H9 (cell line): ENCODE data around the gene AKIRIN1. TPM values are rescaled to one million over a fixed set of nuclear protein-coding genes. Genes with fewer than 3 reads are reported as not detected.

Experiments
- DNase-seq: peaks from one replicate; pipeline ENCODE4 v3.0.0-alpha.2; 2017
- H2AFZ ChIP-seq: one replicate; pipeline ENCODE4 v1.6.1; 2013; ENCODE audit warnings: mild to moderate bottlenecking, low read length, control low read depth, moderate library complexity
- H2AK5ac ChIP-seq: 2 replicates; pipeline ENCODE4 v1.6.1; 2013; ENCODE audit warnings: low read length, control low read depth, mixed read lengths; ENCODE audit not compliant: insufficient read length
- H2BK120ac ChIP-seq: one replicate; pipeline ENCODE4 v1.6.1; 2013; ENCODE audit warnings: low read depth, mild to moderate bottlenecking, low read length, control low read depth, inconsistent platforms; ENCODE audit not compliant: poor library complexity, severe bottlenecking
- H2BK12ac ChIP-seq: 2 replicates; pipeline ENCODE4 v1.6.1; 2013; ENCODE audit warnings: low read length, control low read depth, mixed read lengths, low read depth; ENCODE audit not compliant: insufficient read length
- H2BK15ac ChIP-seq: 2 replicates; pipeline ENCODE4 v1.6.1; 2013; ENCODE audit warnings: low read depth, low read length, control low read depth
- H2BK20ac ChIP-seq: one replicate; pipeline ENCODE4 v1.6.1; 2013; ENCODE audit warnings: low read depth, mild to moderate bottlenecking, low read length, control low read depth, inconsistent platforms; ENCODE audit not compliant: poor library complexity, severe bottlenecking
- H2BK5ac ChIP-seq: 2 replicates; pipeline ENCODE4 v1.6.1; 2013; ENCODE audit warnings: low read length, control low read depth, mixed read lengths; ENCODE audit not compliant: insufficient read length
- H3K14ac ChIP-seq: 2 replicates; pipeline ENCODE4 v1.6.1; 2013; ENCODE audit warnings: low read length, control low read depth; ENCODE audit not compliant: insufficient read depth
- H3K18ac ChIP-seq: 2 replicates; pipeline ENCODE4 v1.6.1; 2013; ENCODE audit warnings: low read depth, mild to moderate bottlenecking, mixed read lengths, low read length, control low read depth; ENCODE audit not compliant: insufficient read length
- H3K23ac ChIP-seq: 2 replicates; pipeline ENCODE4 v1.6.1; 2013; ENCODE audit warnings: low read length, control low read depth, mixed read lengths, low read depth; ENCODE audit not compliant: insufficient read length
- H3K23me2 ChIP-seq: 2 replicates; pipeline ENCODE4 v1.6.1; 2013; ENCODE audit warnings: low read depth, mild to moderate bottlenecking, mixed read lengths, low read length, control low read depth; ENCODE audit not compliant: insufficient read length, poor library complexity, severe bottlenecking
- H3K27ac ChIP-seq: 2 replicates; pipeline ENCODE4 v1.5.1; 2013; ENCODE audit warnings: low read length, control low read depth, mixed read lengths, low read depth; ENCODE audit not compliant: insufficient read length
- H3K27me3 ChIP-seq: 2 replicates; pipeline ENCODE4 v1.6.1; 2013; ENCODE audit warnings: low read length, control low read depth, inconsistent platforms; ENCODE audit not compliant: insufficient read depth
- H3K4ac ChIP-seq: 2 replicates; pipeline ENCODE4 v1.6.1; 2013; ENCODE audit warnings: low read depth, mild to moderate bottlenecking, control low read depth, inconsistent platforms, low read length, moderate library complexity
- H3K4me1 ChIP-seq: 2 replicates; pipeline ENCODE4 v1.6.1; 2013; ENCODE audit warnings: low read length, control low read depth, inconsistent platforms; ENCODE audit not compliant: insufficient read depth
- H3K4me2 ChIP-seq: 2 replicates; pipeline ENCODE4 v1.6.1; 2013; ENCODE audit warnings: low read length, control low read depth, mixed read lengths; ENCODE audit not compliant: insufficient read length, insufficient read depth
- H3K56ac ChIP-seq: 2 replicates; pipeline ENCODE4 v1.6.1; 2013; ENCODE audit warnings: low read depth, mild to moderate bottlenecking, mixed read lengths, low read length, control low read depth; ENCODE audit not compliant: insufficient read length
- H3K79me1 ChIP-seq: 2 replicates; pipeline ENCODE4 v1.6.1; 2013; ENCODE audit warnings: low read depth, mild to moderate bottlenecking, moderate library complexity, low read length, control low read depth, inconsistent platforms; ENCODE audit not compliant: insufficient read depth, poor library complexity, severe bottlenecking
- H3K79me2 ChIP-seq: 2 replicates; pipeline ENCODE4 v1.6.1; 2013; ENCODE audit warnings: low read length, control low read depth, inconsistent platforms; ENCODE audit not compliant: insufficient read depth
- H3K9ac ChIP-seq: 2 replicates; pipeline ENCODE4 v1.6.1; 2013; ENCODE audit warnings: low read length, control low read depth, mixed read lengths; ENCODE audit not compliant: insufficient read length; ENCODE audit errors: extremely low read depth
- H3K9me3 ChIP-seq: one replicate; pipeline ENCODE4 v1.6.1; 2013; ENCODE audit warnings: low read depth, low read length, inconsistent platforms; ENCODE audit not compliant: control insufficient read depth
- H3T11ph ChIP-seq: one replicate; pipeline ENCODE4 v1.6.1; 2013; ENCODE audit warnings: mild to moderate bottlenecking, low read length, control low read depth, inconsistent platforms
- H4K20me1 ChIP-seq: one replicate; pipeline ENCODE4 v1.6.1; 2013; ENCODE audit not compliant: control insufficient read depth, insufficient read length, insufficient read depth
- H4K5ac ChIP-seq: 2 replicates; pipeline ENCODE4 v1.6.1; 2013; ENCODE audit warnings: low read depth, mild to moderate bottlenecking, mixed read lengths, low read length, control low read depth; ENCODE audit not compliant: insufficient read length
- H4K8ac ChIP-seq: replicated peaks from 2 replicates; pipeline ENCODE4 v1.6.1; 2013; ENCODE audit warnings: low read length, control low read depth, mixed read lengths, low read depth; ENCODE audit not compliant: insufficient read length
- H4K91ac ChIP-seq: 2 replicates; pipeline ENCODE4 v1.6.1; 2013; ENCODE audit warnings: low read depth, mild to moderate bottlenecking, moderate library complexity, mixed read lengths, low read length, control low read depth; ENCODE audit not compliant: insufficient read length
- H3K27ac Mint-ChIP-seq, 3 experiments: 2 replicates in 2 of 3; 3 replicates in 1 of 3; pipeline ENCODE4 v1.8.0; 2020 to 2021; ENCODE audit warnings: mixed read lengths in 3 of 3, mild to moderate bottlenecking in 1 of 3, moderate library complexity in 1 of 3
- H3K27me3 Mint-ChIP-seq: 2 replicates; pipeline ENCODE4 v1.8.0; 2021; ENCODE audit warnings: low read depth, mild to moderate bottlenecking, moderate library complexity, mixed read lengths
- H3K36me3 Mint-ChIP-seq, 3 experiments: 2 replicates in 2 of 3; 3 replicates in 1 of 3; pipeline ENCODE4 v1.8.0; 2020 to 2021; ENCODE audit warnings: low read depth in 3 of 3, mixed read lengths in 3 of 3; ENCODE audit not compliant: insufficient read depth in 1 of 3
- H3K4me1 Mint-ChIP-seq, 2 experiments: 2 replicates each; pipeline ENCODE4 v1.8.0; 2020; ENCODE audit warnings: mixed read lengths in 2 of 2
- H3K4me3 Mint-ChIP-seq, 2 experiments: 2 replicates in 1 of 2; 3 replicates in 1 of 2; pipeline ENCODE4 v1.8.0; 2020 to 2021; ENCODE audit warnings: mild to moderate bottlenecking in 2 of 2, mixed read lengths in 2 of 2, moderate library complexity in 1 of 2
- H3K9me3 Mint-ChIP-seq, 2 experiments: 2 replicates in 1 of 2; 3 replicates in 1 of 2; pipeline ENCODE4 v1.8.0; 2020; ENCODE audit warnings: mild to moderate bottlenecking in 2 of 2, mixed read lengths in 2 of 2, moderate library complexity in 1 of 2
- CTCF ChIP-seq: fragments of 200-600 bp; sonication (generic); conservative IDR thresholded peaks from 3 replicates; pipeline ENCODE4 v1.8.0; 2021; ENCODE audit warnings: antibody characterized with exemption, mild to moderate bottlenecking
- WGBS: extraction: QIAGEN DNeasy Blood & Tissue Kit; methylation state at CpG from one replicate; pipeline ENCODE4 v1.1.7; 2013; ENCODE audit warnings: missing lambda C conversion rate, low lambda C conversion rate, mixed read lengths; ENCODE audit not compliant: insufficient read length; ENCODE audit errors: extremely low coverage; 5-methylcytosine and 5-hydroxymethylcytosine counted together
- total RNA-seq: library from RNA; stranded (reverse); gene quantifications from 2 replicates; pipeline ENCODE4 v1.2.1, GENCODE V29; 2021

AKIRIN1 gene
- total RNA-seq, 1 experiment from 2014 or later = 237 TPM

- Histone ChIP-seq H2BK12ac (no peak overlapping the region), H3K56ac (no peak overlapping the region), H4K20me1 (no peaks in the 10 kb centered on the region), H3K18ac (no peak overlapping the region), H2AK5ac (no peak overlapping the region), H3K79me1 (no peaks in the 10 kb centered on the region), H3K27me3 (no peaks in the 10 kb centered on the region), H4K8ac (no peak overlapping the region), H4K91ac (no peak overlapping the region), H3K9ac (peak overlapping the region; percentile 45), H3K4me2 (peak overlapping the region; percentile 69), H2BK15ac (no peak overlapping the region), H2BK20ac (no peak overlapping the region), H3K14ac (no peak overlapping the region), H3K23me2 (peaks cover 13% of the 10 kb centered on the region), H2AFZ (no peak overlapping the region), H3K9me3 (no peaks in the 10 kb centered on the region), H2BK120ac (peak overlapping the region; percentile 80), H3K79me2 (peaks cover 37% of the 10 kb centered on the region), H3K4me1 (peaks cover 5% of the 10 kb centered on the region; the same call in 1 of the 2 replicates), H3T11ph (peak overlapping the region; percentile 39), H3K23ac (no peak overlapping the region), H3K27ac (peak overlapping the region; percentile 84), H2BK5ac (no peak overlapping the region), H4K5ac (no peak overlapping the region), H3K4ac (no peak overlapping the region)
- TF ChIP-seq CTCF = no peak
- Mint-ChIP-seq H3K4me1 (peaks cover 48 to 55% of the 10 kb centered on the region in 2 experiments), H3K36me3 (peaks cover 23 to 33% (median 30%) of the 10 kb centered on the region in 3 experiments), H3K9me3 (no peaks in the 10 kb centered on the region), H3K27me3 (no peaks in the 10 kb centered on the region), H3K27ac (peak overlapping the region; percentile 95 to 99 (median 99)), H3K4me3 (peak overlapping the region; percentile 84 to 91)
- DNase-seq = no peak
- WGBS = no CpG with 5 or more reads among the region's 5 CpGs
Observed at GRCh38 chr1:38990386-38990737, 714 bp upstream of the AKIRIN1 start.
